Fibroblast of skin of right quadriceps (primary cell): ENCODE data around the gene TNRC18.
"Not testable (repeated sequence)": the region's sequence is repeated elsewhere in the genome, so short reads cannot be mapped to it uniquely, and the experiment has no call there.

Experiments used
- DNase-seq: peaks from one replicate; pipeline ENCODE4 v3.0.0-alpha.2; 2013

Gene TNRC18

DNA sequence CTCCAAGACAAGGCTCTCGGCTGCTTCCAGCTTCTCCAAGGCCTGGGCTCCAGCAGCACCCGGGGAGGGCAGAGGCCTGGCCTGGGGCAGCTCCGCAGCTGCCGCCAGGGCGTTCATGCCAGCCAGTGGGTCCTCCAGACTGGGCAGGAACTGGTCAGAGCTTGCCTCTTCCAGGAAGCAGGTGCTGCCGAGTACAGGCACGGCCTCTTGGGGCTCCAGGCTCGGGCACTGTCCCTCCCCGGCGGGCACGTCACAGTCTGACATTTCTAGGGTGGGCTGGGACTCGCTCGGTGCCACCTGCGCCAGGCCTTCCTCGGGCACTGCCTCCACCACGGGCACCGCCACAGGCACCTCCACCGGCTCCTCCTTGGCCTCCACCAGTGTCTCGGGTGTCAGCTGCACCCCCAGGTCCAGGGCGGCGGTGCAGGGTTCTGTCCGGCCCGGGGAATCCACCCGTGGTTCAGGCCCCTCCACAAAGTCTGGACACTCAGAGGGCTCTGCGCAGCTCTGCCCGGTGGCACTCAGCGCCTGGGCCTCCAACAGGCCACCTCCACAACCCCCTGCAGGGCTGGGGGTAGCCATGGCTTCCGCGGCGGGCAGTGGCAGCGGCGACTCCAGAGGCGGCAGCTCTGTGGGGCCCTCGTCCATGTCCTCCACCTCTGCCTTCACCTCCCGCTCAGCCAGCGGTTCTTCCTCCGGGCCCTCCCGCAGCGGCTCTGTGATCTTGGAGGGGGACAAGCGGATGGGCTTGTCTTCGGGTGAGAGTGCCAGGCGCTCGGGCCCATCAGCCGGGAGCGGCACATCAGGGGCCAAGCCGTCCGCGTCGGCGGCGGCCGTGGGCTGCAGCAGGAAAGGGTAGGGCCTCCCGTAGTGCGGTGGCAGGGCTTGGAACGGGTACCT is 52.9 kb downstream of the TNRC18 start:
- DNase-seq = no peak

DNA sequence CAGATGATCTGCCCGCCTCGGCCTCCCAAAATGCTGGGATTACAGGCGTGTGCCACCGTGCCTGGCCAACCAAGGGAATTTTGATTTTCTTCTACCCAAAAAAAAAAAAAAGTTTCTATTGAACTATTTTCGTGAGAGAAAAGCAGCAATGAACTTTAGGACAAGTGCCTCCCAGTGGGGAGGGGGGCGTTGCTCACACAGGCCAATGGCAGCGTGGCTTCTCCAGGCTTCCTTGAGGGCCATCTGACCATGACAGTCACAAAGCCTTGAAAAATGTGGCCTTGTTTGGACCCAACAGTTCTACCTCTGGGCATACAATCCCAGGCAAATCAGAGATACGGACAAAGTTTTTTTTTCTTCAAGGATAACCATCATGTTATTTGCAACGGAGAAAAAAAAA is 56.0 kb downstream of the TNRC18 start:
- DNase-seq = no peak

DNA sequence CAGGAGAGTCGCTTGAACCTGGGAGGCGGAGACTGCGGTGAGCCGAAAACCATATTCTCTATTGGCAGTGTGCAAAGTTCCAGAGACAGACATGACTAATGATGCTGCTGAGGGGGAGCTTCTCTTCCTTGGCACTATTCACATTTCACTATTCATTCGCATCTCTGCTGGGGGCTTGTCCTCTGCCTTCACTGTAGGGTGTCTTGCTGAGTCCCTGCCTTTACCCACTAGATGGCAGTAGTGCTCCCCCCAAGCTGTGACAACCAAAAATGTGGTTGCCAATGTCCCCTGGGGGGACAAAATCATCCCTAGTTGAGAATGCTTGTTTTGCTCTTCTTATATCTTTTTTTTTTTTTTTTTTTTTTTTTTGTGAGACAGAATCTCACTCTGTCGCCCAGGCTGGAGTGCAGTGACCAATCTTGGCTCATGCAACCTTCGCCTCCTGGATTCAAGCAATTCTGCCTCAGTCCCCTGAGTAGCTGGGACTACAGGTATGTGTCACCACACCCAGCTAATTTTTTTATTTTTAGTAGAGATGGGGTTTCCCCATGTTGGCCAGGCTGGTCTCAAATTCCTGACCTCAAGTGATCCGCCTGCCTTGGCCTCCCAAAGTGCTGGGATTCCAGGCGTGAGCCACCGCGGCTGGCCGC is 57.5 kb downstream of the TNRC18 start:
- DNase-seq = peak; percentile 86

DNA sequence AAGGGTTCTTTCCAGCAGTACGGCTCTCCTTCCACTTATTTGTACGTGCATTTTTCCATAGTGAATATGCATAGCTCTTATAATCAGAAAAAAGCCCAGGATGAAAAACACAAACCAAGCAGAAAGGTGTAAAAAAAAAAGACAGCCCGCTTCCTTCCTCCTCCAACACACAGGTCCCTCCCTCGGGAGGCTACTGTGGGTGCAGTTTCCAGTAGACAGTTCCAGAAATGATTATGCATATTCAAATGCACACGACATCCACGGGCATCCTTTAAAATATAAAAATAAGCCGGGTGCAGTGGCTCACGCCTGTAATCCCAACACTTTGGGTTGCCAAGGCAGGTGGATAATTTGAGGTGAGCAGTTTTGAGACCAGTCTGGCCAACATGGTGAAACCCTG is 59.9 kb downstream of the TNRC18 start:
- no peak for DNase-seq

DNA sequence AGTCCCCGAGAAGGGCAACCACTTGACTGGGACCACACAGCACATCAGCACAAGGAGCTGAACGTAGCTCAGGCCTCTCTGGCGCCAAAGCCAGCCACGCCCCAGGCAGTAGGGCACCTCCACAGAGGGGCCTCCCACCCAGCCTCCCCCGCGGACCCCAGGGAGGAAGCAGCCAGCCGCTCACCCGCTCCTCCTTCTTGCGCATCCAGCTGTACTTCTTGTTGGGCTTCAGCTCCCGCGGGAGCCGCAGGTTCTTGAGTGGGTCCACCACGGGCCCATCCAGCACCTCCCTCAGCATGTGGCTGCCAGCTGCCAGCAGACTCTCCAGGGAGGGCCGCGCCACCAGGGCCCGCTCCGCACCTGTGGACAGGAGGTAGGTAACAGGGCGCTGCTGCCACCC is 61.2 kb downstream of the TNRC18 start:
- no peak for DNase-seq

DNA sequence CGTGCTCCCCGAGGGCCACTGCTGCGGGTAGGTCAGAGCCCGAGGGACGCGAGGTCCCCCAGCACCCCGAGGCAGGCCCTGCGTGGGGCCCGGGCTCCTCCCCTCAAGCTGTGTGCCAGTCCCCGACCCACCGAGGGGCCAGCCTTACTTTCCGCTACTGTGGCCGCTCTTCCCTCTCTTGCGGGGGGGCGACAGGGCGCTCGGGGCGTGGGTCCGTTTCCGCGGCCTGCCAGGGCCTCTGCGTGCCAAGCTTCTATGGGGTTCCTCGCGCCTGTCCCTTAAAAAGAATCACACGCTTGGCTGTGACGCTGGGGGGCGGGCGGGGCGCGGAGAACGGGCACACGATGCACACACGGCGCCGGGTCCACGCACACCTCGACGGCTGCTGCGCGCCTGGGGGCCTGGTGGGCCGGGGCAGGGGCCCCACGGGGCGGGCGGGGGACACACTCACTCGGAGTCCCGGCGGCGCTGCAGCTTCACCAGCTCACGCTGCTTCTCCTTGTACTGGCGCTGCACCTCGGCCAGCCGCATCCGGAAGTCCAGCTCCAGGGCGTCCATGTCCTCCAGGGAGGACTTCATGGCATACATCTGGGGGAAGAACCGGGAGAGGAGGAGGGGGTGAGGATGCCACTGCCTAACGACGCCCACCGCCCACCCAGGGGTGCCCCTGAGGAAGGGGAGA is 62.0 kb downstream of the TNRC18 start:
- DNase-seq = no peak

DNA sequence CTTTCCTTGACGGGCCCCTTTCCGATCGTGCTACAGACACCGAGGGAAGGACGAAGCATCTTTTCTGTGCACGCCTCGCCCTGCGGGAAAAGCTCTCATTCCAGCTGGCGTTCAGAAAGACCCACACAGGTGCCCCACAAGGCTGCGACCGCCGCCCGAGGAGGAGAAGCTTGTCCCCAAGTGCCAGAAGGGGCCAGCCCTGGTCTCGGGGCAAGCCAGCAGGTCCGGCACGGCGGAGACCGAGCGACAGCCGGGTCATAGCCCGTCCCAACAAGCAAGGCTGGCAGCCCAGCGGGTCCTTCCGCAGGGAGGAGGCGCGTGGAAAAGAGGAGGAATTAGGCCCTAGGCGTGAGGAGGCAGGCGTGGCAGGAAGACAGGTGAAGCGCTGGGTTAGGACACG is 62.7 kb downstream of the TNRC18 start:
- no peak for DNase-seq

DNA sequence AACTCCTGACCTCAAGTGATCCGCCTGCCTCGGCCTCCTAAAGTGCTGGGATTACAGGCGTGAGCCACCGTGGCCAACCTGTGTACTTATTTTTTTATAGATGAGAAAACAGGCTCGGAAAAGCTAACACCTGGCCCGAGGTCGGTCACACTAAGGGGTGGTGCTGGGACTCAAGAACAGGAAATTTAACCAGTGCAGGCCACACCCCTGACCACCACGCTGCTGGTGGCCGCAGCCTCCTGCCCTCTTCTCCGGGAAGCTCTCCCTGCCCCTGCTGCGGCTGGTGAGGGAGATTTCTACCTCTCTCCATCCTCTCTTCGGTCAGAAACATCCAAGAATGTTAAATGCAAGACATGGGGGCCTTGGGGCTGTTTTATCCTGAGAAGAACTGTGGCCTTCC is 63.2 kb downstream of the TNRC18 start:
- DNase-seq = no peak

DNA sequence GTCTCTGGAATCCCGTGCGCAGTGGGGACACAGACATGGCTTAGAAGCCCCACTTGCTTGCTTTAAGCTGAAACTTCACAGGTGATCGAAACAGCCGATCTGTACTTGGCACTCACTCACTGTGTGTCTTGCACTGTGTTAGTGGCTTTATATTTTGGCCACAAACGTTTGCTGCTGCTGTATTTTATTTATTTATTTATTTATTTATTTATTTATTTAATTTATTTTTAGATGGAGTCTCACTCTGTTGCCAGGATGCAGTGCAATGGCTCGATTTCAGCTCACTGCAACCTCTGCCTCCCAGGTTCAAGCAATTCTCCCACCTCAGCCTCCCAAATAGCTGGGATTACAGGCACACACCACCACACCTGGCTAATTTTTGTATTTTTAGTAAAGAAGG is 63.6 kb downstream of the TNRC18 start:
- not testable (repeated sequence) for DNase-seq

DNA sequence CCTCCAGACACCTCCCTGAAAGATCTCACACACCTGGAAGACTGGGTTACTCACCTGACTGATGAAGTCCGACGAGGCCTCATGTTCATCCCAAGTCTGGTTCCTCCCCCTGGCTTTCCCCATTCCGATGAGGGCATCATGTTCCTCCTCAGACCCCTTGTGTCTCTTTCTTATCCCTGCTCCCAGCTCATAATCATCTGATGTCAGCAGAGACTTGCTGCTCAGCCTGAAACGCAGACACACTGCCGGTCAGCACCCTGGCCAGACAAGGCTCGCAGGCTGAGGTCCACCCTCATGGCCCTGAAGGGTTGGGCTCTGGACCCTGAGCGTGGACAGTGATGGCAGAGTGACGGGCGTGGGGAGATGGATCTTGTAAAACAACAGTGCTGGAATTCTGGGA is 64.3 kb downstream of the TNRC18 start:
- no peak for DNase-seq

DNA sequence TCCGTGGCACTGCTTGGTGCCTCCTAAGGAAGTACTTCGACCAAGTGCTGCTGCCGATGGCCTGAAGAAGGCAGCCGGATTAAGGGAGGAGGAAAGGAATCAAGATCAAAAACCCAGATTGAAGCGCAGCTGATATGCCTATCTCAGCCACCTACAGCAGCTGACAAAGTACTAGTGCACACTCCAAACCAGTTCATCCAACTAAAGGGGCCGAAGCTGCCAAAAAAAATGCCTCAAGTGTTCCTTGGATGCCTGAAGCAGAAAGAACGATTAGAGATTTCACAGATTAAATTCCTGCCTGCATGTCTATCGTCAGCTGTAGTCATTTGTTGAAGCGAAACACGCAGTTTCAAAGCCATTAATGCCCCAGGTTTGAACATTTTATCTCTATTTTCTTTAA is 65.7 kb downstream of the TNRC18 start:
- DNase-seq = no peak

DNA sequence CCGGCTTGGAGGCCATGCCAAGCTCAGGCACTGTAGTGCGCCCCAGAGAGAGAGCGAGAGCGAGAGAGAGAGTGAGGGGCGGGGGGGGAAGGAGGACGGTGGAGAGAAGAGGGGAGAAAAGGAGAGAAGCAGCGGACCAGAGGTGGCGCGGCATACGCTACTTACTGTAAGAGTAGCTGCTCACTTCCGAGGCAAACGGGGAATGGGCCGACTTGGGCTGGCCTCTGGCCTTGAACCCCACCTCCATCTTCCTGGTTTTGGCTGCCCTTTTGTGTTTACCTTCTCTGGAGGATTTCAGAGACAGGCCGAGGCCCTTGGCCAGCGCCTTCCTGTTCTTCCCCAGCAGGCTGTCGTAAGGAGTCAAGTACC is 66.9 kb downstream of the TNRC18 start:
- DNase-seq = no peak

DNA sequence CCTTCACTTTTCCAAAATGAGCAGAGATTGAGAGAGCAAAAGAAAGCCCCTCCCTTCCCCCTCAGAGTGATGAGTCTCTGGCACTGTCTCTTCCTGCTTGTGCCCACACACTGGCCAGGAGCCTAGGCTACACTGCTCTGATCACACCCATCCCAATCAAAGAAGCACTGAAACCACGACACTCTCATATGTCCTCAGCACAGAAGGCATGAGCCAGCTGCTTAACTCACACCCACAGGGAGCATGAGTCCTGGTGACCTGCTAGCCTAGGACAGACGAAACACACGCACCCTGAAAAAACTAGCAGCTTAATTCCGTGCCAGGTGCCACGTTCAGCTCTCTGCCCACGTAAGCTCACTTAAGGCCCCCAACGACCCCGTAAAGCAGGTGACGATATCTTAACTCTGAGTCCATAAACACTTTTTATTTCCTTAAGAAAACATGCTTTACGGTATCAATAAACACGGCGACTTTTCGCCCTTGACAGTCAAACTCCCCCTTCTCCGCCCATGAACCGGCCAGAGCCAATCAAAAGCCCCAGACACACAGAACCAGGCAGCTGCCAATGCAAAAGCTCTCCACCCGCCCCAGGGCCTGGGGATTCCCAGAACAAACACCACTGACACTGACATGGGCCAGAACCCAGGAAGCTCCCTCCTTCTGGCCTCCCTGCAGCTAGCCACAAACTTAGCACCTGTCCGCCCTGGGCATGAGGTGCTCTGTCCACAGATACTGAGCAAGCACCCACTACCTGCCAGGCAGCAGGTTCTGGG is 69.0 kb downstream of the TNRC18 start:
- DNase-seq = peak; percentile 10

DNA sequence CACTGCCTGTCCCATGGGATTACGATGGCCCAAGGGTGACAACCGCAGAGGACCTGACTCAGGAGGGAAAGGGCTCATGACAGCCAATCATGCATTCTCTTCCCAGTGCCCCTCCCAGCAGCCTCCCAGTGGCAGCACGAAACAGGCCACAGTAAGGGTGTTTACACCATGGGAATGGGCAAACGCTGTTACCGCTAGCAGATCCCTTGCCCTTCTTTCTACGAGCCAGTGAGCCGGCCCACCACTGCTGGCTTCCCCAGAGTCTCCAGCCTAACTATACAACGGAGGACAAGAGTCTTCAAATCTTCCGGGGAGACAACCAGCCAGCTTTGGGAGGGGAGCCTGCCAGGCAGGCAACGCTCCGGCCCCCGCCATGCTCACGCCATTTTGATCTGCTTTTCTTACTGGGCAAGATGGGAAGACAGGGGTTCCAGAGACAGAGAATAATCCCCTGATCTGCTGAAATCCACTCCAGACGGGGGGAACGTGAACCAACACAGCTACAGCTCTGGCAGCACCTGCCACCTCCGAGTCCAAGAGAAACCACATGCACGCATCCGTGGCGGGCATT is 71.1 kb downstream of the TNRC18 start:
- no peak for DNase-seq

DNA sequence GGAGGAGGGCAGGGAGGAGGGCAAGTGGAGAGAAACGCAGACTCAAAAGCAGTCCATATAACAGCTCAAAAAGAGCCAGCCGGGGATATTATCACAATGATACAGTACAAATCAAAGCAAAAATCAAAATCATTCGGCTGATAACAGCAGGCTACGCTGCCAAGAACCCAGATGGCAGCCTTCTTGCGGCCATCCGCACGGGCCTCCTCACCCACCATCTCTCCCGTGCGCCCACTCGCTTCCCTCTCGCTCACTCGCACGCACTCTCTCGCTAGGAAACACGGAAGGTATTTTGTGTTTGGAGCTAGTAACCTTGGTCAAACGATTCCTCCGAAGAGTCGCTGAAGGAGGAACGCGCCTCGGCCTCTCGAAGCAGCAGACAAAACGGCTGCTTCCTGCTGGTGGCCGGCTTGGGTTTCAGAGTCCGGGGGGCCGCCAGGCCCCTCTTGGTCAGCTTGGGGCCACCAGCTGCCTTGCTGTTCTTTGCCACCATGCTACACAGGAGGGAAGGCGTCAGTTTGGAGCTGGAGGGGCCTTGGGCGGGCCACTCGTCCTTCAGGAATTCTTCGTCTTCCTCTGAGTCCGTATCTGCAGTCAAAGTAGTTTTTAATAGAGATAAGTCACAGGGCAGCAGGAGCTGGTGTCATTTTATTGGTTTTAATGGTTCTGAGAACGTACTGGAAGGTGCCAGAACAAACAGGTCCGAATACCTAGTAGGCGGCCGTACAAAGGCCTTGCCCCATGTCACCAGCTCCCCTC is 71.9 kb downstream of the TNRC18 start:
- DNase-seq = no peak

DNA sequence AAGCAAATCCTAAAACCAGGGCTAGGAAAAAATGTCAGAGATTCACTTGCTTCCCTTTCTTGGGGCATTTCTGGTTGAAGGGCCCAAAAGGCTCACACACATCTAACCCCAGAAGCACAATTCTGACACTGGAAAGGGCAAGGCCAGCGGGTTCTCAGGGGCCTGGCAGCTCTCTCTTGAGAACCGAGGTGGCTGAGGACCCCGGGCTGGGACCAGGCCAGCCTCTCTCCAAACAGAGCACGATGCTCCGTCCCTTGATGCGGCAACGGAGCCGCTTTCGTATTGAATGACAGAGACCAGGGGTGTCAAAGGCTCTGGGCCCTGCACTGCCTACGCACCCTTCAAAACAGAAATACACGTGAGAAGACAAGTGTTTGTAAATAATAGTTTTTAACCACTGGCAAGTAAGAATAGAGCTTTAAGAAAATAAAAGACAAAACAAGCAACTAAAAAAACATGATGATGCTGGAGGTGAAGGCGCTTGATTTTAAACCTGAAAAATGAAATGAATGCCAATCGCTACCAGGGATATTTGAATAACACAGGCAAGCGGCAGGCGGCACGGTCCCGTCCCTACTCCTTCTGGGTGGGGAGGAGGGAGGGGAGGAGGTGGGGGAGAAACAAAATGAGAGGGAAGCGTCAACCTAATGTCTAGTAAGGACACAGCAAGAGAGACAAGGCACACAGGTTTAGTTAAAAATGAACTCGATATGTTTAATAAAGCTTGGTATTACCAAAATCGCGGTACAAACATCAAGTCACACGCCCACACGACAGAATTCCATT is 72.8 kb downstream of the TNRC18 start:
- DNase-seq = no peak

DNA sequence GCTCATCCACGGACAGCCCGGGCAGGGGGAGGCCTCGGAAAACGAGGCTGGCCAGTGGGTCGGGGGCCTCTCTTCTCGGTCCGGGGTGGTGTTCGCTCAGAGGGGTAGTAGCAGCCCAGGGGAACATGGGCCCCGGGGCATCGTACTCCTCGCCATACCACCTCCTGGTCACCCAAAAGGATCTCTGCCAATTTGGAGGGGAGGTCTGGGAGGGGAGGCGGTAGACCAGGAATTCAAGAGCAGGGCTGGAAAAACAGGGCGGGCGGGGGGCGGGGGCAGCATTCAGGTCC is 73.5 kb downstream of the TNRC18 start:
- no peak for DNase-seq

DNA sequence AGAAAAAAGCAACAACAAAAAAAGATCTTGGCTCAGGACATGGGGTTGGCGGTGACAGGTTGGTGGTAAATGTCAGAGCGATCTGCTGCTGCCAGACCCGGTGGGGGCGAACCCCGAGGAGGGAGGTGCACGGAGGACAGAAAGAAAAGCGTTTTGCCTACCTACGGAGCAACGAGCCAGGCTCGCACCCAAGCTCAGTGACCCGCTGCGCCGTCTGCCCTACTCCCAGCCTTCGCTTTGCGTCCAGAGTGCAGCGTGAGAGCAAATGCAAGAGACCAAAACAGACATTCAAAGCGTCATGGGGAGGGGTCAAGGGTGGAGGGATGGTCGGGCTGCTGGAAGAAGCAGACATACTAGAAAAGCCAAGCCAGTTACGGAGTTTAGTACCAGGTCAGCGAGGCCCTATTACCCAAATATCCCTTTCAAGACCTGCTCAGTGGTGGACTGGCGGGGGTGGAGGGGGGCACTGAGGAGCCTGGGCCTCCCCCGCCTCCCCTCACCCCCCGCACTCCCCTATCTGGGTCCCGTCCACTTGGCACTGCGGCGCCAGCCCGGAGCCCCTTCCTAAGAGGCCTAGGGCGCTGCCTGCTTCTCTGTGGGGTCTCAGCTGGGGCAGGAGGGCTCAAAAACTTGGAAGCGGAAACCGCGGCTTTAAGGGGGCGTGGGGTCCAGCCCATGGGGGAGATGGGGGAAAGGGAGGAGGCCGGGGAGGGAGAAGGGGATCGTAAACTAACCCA is 74.0 kb downstream of the TNRC18 start:
- no peak for DNase-seq

DNA sequence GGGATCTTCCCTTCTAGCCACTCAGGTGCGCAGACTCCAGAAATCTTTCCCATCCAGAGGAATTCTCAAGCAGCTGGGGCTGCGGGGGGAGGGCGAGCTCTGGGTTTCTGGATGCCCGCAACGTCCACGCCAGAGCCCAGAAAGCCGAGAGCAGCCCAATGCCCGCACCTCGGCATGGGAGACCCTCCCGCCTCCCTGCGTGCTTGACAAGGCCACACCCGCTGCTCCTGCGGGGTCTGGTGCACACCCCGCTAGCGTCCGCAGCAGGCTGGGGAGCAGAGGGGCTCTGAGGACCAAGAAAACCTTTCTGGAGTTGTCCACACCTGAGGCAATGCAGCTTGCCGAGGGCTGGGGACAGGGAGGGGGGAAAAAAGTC is 74.6 kb downstream of the TNRC18 start:
- no peak for DNase-seq

DNA sequence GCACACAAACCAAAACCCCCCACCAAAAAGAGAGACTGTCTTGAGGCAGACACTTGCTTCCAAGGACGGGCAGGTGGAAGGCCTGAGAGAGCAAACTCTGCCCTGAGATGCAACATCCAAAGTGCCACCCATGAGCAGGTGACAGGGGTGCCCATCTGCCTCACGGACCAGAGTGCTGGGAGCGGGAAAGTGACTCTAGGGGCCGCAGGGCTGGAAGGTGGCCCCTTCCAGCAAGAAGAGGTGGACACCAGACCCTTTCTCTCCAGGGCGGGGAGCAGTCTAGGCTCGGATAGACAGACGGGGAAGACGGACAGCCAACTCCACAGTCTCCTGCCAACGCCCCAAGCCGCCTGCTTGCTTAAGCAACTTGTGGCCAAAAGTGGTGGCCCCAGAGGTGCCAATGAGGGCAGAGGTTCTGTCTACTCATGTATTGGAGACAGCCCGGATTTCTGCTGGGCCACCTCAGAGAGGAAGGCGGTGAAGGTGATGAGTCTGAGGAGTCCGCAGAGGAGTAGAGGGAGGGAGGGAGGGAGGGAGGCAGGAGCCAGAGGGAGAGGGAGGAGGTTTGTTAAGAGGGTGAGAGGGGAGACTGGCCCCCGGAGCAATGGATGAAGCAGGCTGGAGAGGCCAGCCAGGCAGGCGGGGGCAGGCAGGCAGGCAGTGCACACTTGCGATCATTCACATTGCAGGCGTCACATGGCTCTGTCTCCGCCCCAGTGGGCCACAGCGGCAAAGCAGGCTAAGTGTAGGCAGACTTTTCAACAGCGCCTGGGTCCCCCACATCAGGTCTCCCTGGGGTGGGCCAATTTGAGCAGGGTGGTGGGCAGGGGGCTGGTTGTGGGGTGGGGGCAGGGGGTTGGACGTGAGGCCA is 75.3 kb downstream of the TNRC18 start:
- no peak for DNase-seq
